Glutamatergic neuron (in vitro differentiated cells): ENCODE measurements around the gene TCAIM. TPM values are rescaled to one million over a fixed set of nuclear protein-coding genes. Genes with fewer than 3 reads are reported as not detected.

Experiments
- DNase-seq: peaks from one replicate; pipeline ENCODE4 v3.0.0; 2022
- H3K27ac Mint-ChIP-seq: one replicate; pipeline ENCODE4 v1.8.0; 2020; ENCODE audit warnings: mild to moderate bottlenecking, mixed read lengths, inconsistent platforms; ENCODE audit not compliant: unreplicated experiment
- H3K27me3 Mint-ChIP-seq: one replicate; pipeline ENCODE4 v1.8.0; 2020; ENCODE audit warnings: mild to moderate bottlenecking, moderate library complexity, mixed read lengths, inconsistent platforms; ENCODE audit not compliant: unreplicated experiment
- H3K36me3 Mint-ChIP-seq: one replicate; pipeline ENCODE4 v1.8.0; 2020; ENCODE audit warnings: mild to moderate bottlenecking, mixed read lengths, inconsistent platforms; ENCODE audit not compliant: unreplicated experiment
- H3K4me1 Mint-ChIP-seq: one replicate; pipeline ENCODE4 v1.8.0; 2020; ENCODE audit warnings: mild to moderate bottlenecking, low read depth, mixed read lengths, inconsistent platforms; ENCODE audit not compliant: unreplicated experiment
- H3K4me3 Mint-ChIP-seq: one replicate; pipeline ENCODE4 v1.8.0; 2020; ENCODE audit warnings: mild to moderate bottlenecking, mixed read lengths, inconsistent platforms; ENCODE audit not compliant: unreplicated experiment
- H3K9me3 Mint-ChIP-seq: one replicate; pipeline ENCODE4 v1.8.0; 2020; ENCODE audit warnings: mild to moderate bottlenecking, moderate library complexity, mixed read lengths, inconsistent platforms; ENCODE audit not compliant: unreplicated experiment
- CTCF ChIP-seq: fragments of 200-600 bp; sonication (generic); IDR thresholded peaks from one replicate; pipeline ENCODE4 v1.5.0; 2021; ENCODE audit not compliant: partially characterized antibody, unreplicated experiment
- total RNA-seq: library from RNA; stranded (reverse); fragmentation: NEBNext Ultra II Directional; extraction: Animal tissue kit (Norgen Biotek cat#: 25700); gene quantifications from one replicate; pipeline ENCODE4 v1.2.1, GENCODE V29; 2021; ENCODE audit not compliant: unreplicated experiment

TCAIM gene
- total RNA-seq, 1 donor from 2014 or later, result 17.1 TPM

- TF ChIP-seq CTCF, result no peak
- Mint-ChIP-seq H3K9me3 (peaks cover 1% of the 10 kb centered on the region), H3K4me3 (no peak overlapping the region), H3K27ac (no peak overlapping the region), H3K36me3 (peaks cover 50% of the 10 kb centered on the region), H3K4me1 (no peaks in the 10 kb centered on the region), H3K27me3 (peaks cover 5% of the 10 kb centered on the region)
- no peak for DNase-seq
Observed at GRCh38 chr3:44451441-44451840, 112.9 kb downstream of the TCAIM start.

DNA sequence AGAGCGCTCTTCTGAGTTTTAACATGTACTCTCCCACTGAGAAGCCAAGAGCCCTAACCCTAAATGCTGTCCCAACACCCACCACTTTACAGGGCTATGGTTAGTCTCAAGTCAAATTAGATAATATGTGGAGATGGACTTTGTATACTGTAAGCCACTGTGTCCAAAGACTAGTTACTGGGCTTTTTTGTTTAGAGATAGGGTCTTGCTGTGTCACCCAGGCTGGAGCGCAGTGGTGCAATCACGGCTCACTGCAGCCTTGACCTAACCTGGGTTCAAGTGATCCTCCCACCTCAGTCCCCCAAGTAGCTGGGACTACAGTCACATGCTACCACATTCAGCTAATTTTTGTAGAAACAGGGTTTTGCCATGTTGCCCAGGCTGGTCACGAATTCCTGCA, 115.7 kb downstream of the TCAIM start:
- Mint-ChIP-seq H3K27me3 (peaks cover 2% of the 10 kb centered on the region), H3K4me3 (no peak overlapping the region), H3K4me1 (no peaks in the 10 kb centered on the region), H3K27ac (no peak overlapping the region), H3K9me3 (no peaks in the 10 kb centered on the region), H3K36me3 (peaks cover 23% of the 10 kb centered on the region)
- TF ChIP-seq CTCF, result no peak
- DNase-seq, result no peak

DNA sequence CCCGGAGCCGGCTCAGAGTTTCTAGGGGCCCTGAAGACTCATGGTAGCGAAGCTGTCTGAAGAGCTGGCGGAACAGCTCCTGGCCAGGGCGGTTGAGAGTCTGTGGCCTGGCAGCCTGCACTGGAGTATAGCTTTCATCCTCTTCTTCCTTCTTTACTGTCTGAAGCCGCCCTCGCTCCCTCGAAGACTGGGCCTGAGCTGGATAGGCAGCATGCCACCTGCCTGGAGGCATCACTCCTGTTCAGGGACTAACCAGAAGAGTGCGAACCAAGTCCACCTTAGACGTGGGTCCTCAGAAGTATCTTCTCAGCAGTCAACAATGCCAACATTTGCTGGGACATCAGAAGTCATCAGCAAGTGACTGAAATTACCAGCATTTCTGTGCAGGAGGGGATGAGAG, 116.8 kb downstream of the TCAIM start:
- peaks cover 29% of the 10 kb centered on the region for H3K36me3 Mint-ChIP-seq
- no peak overlapping the region for H3K4me3 Mint-ChIP-seq
- no peaks in the 10 kb centered on the region for H3K9me3 Mint-ChIP-seq
- H3K27ac Mint-ChIP-seq, result no peak overlapping the region
- H3K27me3 Mint-ChIP-seq, result peaks cover 2% of the 10 kb centered on the region
- DNase-seq, result no peak
- H3K4me1 Mint-ChIP-seq, result no peaks in the 10 kb centered on the region
- TF ChIP-seq CTCF, result no peak

Other genes with a start within 250 kb of the TCAIM start
- gene TOPAZ1, start 96.9 kb upstream of the TCAIM start, total RNA-seq, result not detected
- gene ZNF445, start 138.9 kb downstream of the TCAIM start, total RNA-seq, result 66.8 TPM
- gene ZKSCAN7, start 216.4 kb downstream of the TCAIM start, total RNA-seq, result 20.6 TPM
- gene ZNF660, start 246.2 kb downstream of the TCAIM start, total RNA-seq, result 35.4 TPM